Right ventricle myocardium superior (tissue), 1 donor: ENCODE results near the gene HYAL2. TPM values are rescaled to one million over a fixed set of nuclear protein-coding genes. Genes with fewer than 3 reads are reported as not detected.

Experiments used
- ATAC-seq: fragments of 200-7000 bp; cut with Tn5 transposase; one replicate; pipeline ENCODE4 v1.9.1; 2020; ENCODE audit warnings: mild to moderate bottlenecking; ENCODE audit not compliant: poor library complexity
- DNase-seq: peaks from one replicate; pipeline ENCODE4 v3.0.0-alpha.2; 2020
- intact Hi-C: fragments of 100-400 bp; cut with DNase I; formaldehyde crosslinking; loops from one replicate; pipeline ENCODE4 v1.11.2; 2022
- long read RNA-seq: library from polyadenylated mRNA; unstranded; transcript quantifications from one replicate; pipeline ENCODE4 v2.0.0, GENCODE V29; 2021
- total RNA-seq: library from RNA; stranded (reverse); fragmentation: NEBNext Ultra II Directional; extraction: Animal tissue kit (Norgen Biotek cat#: 25700); gene quantifications from one replicate; pipeline ENCODE4 v1.2.1, GENCODE V29; 2021
- donor health status: DM: no; HTN: yes; CAD: no; lungs with severe emphysema.

Gene HYAL2
- 33.8 TPM for total RNA-seq
- long read RNA-seq, full-length matches to known transcripts, result 172 of 191 reads
- long read RNA-seq, partial matches to known transcripts, result 7 of 191 reads
- long read RNA-seq, other reads (novel, unspliced or antisense), result 12 of 191 reads

- ATAC-seq, result no peak
- DNase-seq, result peak; percentile 84
- intact Hi-C loops, result loop anchor here (5.0 kb wide), 1 partner anchor 50 kb away; no protein-coding TSS in a partner anchor
Measured at GRCh38 chr3:50322386-50323091, at the start of gene HYAL2. Gene HYAL2 (minus strand): TSS chr3:50322745. CDS start chr3:50320489, 2,256 bp downstream.

GRCh38 chr3:50371133-50371685 is 48.7 kb upstream of the HYAL2 start:
- intact Hi-C loops, result no loop called here
- no peak for ATAC-seq

GRCh38 chr3:50370594-50370993 is 48.0 kb upstream of the HYAL2 start:
- DNase-seq, result no peak
- intact Hi-C loops, result no loop called here
- no peak for ATAC-seq

More at GRCh38 chr3:50371133-50371685, 48.7 kb upstream of the HYAL2 start:
- DNase-seq, result no peak

- intact Hi-C loops, result no loop called here
- no peak for DNase-seq
- ATAC-seq, result no peak
Measured at GRCh38 chr3:50369012-50369670, 46.6 kb upstream of the HYAL2 start.

GRCh38 chr3:50365842-50366220 is 43.3 kb upstream of the HYAL2 start:
- ATAC-seq, result no peak
- intact Hi-C loops, result no loop called here
- no peak for DNase-seq

GRCh38 chr3:50365080-50365841 is 42.7 kb upstream of the HYAL2 start:
- peak; percentile 92 for ATAC-seq
- peak; percentile 91 for DNase-seq
- intact Hi-C loops, result no loop called here

- DNase-seq (no peak), ATAC-seq (peak; percentile 33)
- intact Hi-C loops, result no loop called here
Measured at GRCh38 chr3:50364573-50365079, 42.1 kb upstream of the HYAL2 start.

- ATAC-seq (no peak), DNase-seq (no peak)
- intact Hi-C loops, result no loop called here
Measured at GRCh38 chr3:50359760-50360110, 37.2 kb upstream of the HYAL2 start.

GRCh38 chr3:50358911-50359759 is 36.6 kb upstream of the HYAL2 start, which contains the start of gene TMEM115:
Gene TMEM115 (minus strand): TSS chr3:50359521. CDS start chr3:50359063, 458 bp downstream.
- ATAC-seq, result peak; percentile 97
- DNase-seq, result peak; percentile 97
- intact Hi-C loops, result no loop called here

GRCh38 chr3:50358355-50358910 is 35.9 kb upstream of the HYAL2 start:
- intact Hi-C loops, result no loop called here
- ATAC-seq (no peak), DNase-seq (no peak)

GRCh38 chr3:50357481-50357880 is 34.9 kb upstream of the HYAL2 start:
- ATAC-seq (no peak), DNase-seq (no peak)
- intact Hi-C loops, result no loop called here

GRCh38 chr3:50356553-50356952 is 34.0 kb upstream of the HYAL2 start:
- intact Hi-C loops, result no loop called here
- ATAC-seq (peak; percentile 9), DNase-seq (peak; percentile 59)

GRCh38 chr3:50355829-50356552 is 33.4 kb upstream of the HYAL2 start:
- ATAC-seq (no peak), DNase-seq (no peak)
- intact Hi-C loops, result no loop called here

- DNase-seq, result no peak
- intact Hi-C loops, result no loop called here
- no peak for ATAC-seq
Measured at GRCh38 chr3:50354850-50355249, 32.3 kb upstream of the HYAL2 start.

GRCh38 chr3:50354186-50354764 is 31.7 kb upstream of the HYAL2 start:
- DNase-seq (no peak), ATAC-seq (no peak)
- intact Hi-C loops, result no loop called here

- intact Hi-C loops, result no loop called here
- no peak for DNase-seq
- ATAC-seq, result no peak
Measured at GRCh38 chr3:50353245-50354004, 30.9 kb upstream of the HYAL2 start.
